Tibial nerve (tissue), 4 donors: ENCODE data around the gene FRMD4B.

Experiments used
- CTCF ChIP-seq, 5 experiments: fragments of 200-600 bp in 3 of 5; fragments of 450-650 bp in 2 of 5; sonication (generic) in 3 of 5; IDR thresholded peaks; one replicate each; pipeline ENCODE4 v1.5.1; 2016 to 2019; ENCODE audit warnings: antibody characterized with exemption in 5 of 5, mild to moderate bottlenecking in 3 of 5, moderate library complexity in 2 of 5
- EP300 ChIP-seq, 2 donors: sonication (generic); formaldehyde crosslinking; IDR thresholded peaks; one replicate each; pipeline ENCODE4 v1.6.1; 2017; ENCODE audit warnings: antibody characterized with exemption in 2 of 2, mild to moderate bottlenecking in 1 of 2

DNA sequence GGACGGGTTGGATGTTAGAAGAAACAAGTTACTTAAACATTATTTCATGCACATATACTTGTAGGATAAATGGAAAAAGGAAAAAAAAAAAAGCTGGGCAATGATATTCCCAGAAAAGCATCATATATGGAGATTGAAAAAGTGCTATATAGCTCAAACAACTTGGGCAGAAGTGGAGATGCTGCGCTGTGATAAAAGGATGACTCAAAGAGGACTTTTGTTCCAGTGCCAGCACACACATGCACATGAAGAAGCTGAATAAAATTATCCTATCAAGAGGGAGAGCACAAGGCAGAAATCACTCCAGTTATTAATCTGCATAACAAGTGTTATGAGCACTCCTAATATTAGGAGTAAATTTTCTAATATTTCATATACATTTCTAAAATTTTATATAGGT is 30.9 kb downstream of the FRMD4B start:
- TF ChIP-seq CTCF (IDR thresholded peaks at IDR 0.05): no peak
- TF ChIP-seq EP300 (IDR thresholded peaks at IDR 0.05): no peak
